Upper lobe of right lung (tissue), 1 donor: ENCODE data around the gene SMIM35. TPM values are rescaled to one million over a fixed set of nuclear protein-coding genes. Genes with fewer than 3 reads are reported as not detected.

ENCODE experiments used
- ATAC-seq: fragments of 200-7000 bp; cut with Tn5 transposase; one replicate; pipeline ENCODE4 v1.9.1; 2020; ENCODE audit warnings: mild to moderate bottlenecking, moderate library complexity
- DNase-seq: peaks from one replicate; pipeline ENCODE4 v3.0.0-alpha.2; 2020
- H3K27ac ChIP-seq: fragments of 200-600 bp; one replicate; pipeline ENCODE4 v1.8.0; 2022
- H3K27me3 ChIP-seq: fragments of 200-600 bp; one replicate; pipeline ENCODE4 v1.8.0; 2022; ENCODE audit warnings: mild to moderate bottlenecking
- H3K36me3 ChIP-seq: fragments of 200-600 bp; one replicate; pipeline ENCODE4 v1.8.0; 2022
- H3K4me1 ChIP-seq: fragments of 200-600 bp; one replicate; pipeline ENCODE4 v1.8.0; 2022
- H3K4me3 ChIP-seq: fragments of 200-600 bp; one replicate; pipeline ENCODE4 v1.8.0; 2022; ENCODE audit warnings: mild to moderate bottlenecking
- H3K9me3 ChIP-seq: fragments of 200-600 bp; one replicate; pipeline ENCODE4 v1.8.0; 2022
- CTCF ChIP-seq: fragments of 200-600 bp; IDR thresholded peaks from one replicate; pipeline ENCODE4 v1.8.0; 2022; ENCODE audit warnings: antibody characterized with exemption
- intact Hi-C: fragments of 100-400 bp; cut with DNase I; formaldehyde crosslinking; loops from one replicate; pipeline ENCODE4 v1.11.0; 2022
- total RNA-seq: library from RNA; stranded (reverse); fragmentation: NEBNext Ultra II Directional; extraction: Animal tissue kit (Norgen Biotek cat#: 25700); gene quantifications from one replicate; pipeline ENCODE4 v1.2.1, GENCODE V29; 2021
- donor health status: DM: no; HTN: yes; CAD: no; lungs with severe emphysema.

Gene SMIM35
- total RNA-seq, 1 donor from 2014 or later, result not detected

- Histone ChIP-seq H3K27me3 (no peaks in the 10 kb centered on the region), H3K36me3 (no peaks in the 10 kb centered on the region), H3K9me3 (no peaks in the 10 kb centered on the region), H3K27ac (no peak overlapping the region), H3K4me3 (no peak overlapping the region), H3K4me1 (peaks cover 20% of the 10 kb centered on the region)
- TF ChIP-seq CTCF, result no peak
- intact Hi-C loops, result no loop called here
- no peak for ATAC-seq
- DNase-seq, result no peak
These were observed 71.3 kb downstream of the SMIM35 start for GRCh38 chr11:118015385-118015841.

- no peak for ATAC-seq
- Histone ChIP-seq H3K4me3 (no peak overlapping the region), H3K27me3 (no peaks in the 10 kb centered on the region), H3K36me3 (no peaks in the 10 kb centered on the region), H3K4me1 (peaks cover 25% of the 10 kb centered on the region), H3K27ac (no peak overlapping the region), H3K9me3 (no peaks in the 10 kb centered on the region)
- DNase-seq, result no peak
- no peak for TF ChIP-seq CTCF
- intact Hi-C loops, result no loop called here
These were observed 72.7 kb downstream of the SMIM35 start for GRCh38 chr11:118014022-118014421.

GRCh38 chr11:118012083-118012669 is 74.6 kb downstream of the SMIM35 start:
- peak; percentile 83 for ATAC-seq
- peak; percentile 76 for DNase-seq
- peak overlapping the region; percentile 75 for H3K27ac ChIP-seq

GRCh38 chr11:118010738-118011461 is 75.9 kb downstream of the SMIM35 start:
- Histone ChIP-seq H3K36me3 (no peaks in the 10 kb centered on the region), H3K9me3 (no peaks in the 10 kb centered on the region), H3K27ac (peak overlapping the region; percentile 77), H3K4me1 (peaks cover 36% of the 10 kb centered on the region), H3K4me3 (no peak overlapping the region), H3K27me3 (no peaks in the 10 kb centered on the region)
- peak; percentile 81 for DNase-seq
- TF ChIP-seq CTCF, result no peak
- ATAC-seq, result peak; percentile 89
- intact Hi-C loops, result no loop called here

More at GRCh38 chr11:118012083-118012669, 74.6 kb downstream of the SMIM35 start:
- H3K4me1 ChIP-seq, result peaks cover 32% of the 10 kb centered on the region
- intact Hi-C loops, result no loop called here
- H3K9me3 ChIP-seq, result no peaks in the 10 kb centered on the region
- no peak for TF ChIP-seq CTCF
- no peaks in the 10 kb centered on the region for H3K36me3 ChIP-seq
- H3K4me3 ChIP-seq, result no peak overlapping the region
- H3K27me3 ChIP-seq, result no peaks in the 10 kb centered on the region

- DNase-seq (no peak), ATAC-seq (no peak)
- intact Hi-C loops, result no loop called here
- H3K9me3 ChIP-seq, result no peaks in the 10 kb centered on the region
- no peaks in the 10 kb centered on the region for H3K27me3 ChIP-seq
- no peak overlapping the region for H3K4me3 ChIP-seq
- no peaks in the 10 kb centered on the region for H3K36me3 ChIP-seq
- TF ChIP-seq CTCF, result no peak
- peaks cover 36% of the 10 kb centered on the region for H3K4me1 ChIP-seq
- H3K27ac ChIP-seq, result peak overlapping the region; percentile 77
These were observed 76.7 kb downstream of the SMIM35 start for GRCh38 chr11:118009864-118010737.
